ENCODE results near the gene STAT3. TPM values are rescaled to one million over a fixed set of nuclear protein-coding genes. Genes with fewer than 3 reads are reported as not detected.
A peak's percentile ranks its signal among the peaks of the same experiment; 100 is the strongest.
"Not testable (repeated sequence)": the region's sequence is repeated elsewhere in the genome, so short reads cannot be mapped to it uniquely, and the experiment has no call there.

Gene STAT3
- polyA plus RNA-seq, 6 donors from 2014 or later: 89.8 to 112 (median 101) TPM

DNA sequence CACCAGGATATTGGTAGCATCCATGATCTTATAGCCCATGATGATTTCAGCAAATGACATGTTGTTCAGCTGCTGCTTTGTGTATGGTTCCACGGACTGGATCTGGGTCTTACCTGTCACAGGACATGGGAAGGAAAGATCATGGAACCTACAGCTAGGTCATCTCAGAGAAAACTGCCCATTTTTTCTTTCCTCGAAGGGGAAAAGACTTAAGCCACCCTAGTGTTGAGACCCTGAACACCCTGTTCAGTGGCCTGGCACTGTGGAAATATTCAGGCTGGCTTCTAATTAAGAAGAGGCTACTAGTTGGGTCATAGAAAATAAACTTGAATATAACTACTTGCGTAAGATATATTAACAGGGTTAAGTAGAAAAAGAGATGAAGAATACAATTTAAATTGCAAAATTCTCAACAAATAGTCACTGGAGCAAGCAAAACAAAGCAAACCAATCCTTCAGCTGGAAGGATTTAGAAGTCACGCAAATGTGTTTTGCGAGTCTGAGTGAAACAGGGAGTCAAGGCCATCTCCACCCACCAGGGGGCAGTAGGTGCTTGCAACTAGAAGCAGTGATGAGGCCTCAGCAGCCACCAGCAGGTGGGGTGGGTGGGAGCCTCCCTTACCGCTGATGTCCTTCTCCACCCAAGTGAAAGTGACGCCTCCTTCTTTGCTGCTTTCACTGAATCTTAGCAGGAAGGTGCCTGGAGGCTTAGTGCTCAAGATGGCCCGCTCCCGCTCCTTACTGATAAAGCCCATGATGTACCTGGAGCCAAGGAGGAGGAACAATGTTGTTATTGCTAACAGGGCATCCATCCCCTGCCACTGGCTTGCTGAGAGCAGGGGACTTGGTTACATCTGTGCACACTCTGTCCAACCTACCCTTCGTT, 65.6 kb downstream of the STAT3 start:
- peak; percentile 90 for DNase-seq
- Mint-ChIP-seq H3K9me3 (no peaks in the 10 kb centered on the region), H3K36me3 (no peaks in the 10 kb centered on the region), H3K27ac (peak overlapping the region in 4 of 6 donors; percentile 82 to 89 (median 86)), H3K27me3 (no peaks in the 10 kb centered on the region), H3K4me3 (no peak overlapping the region), H3K4me1 (peaks cover 16 to 54% (median 20%) of the 10 kb centered on the region in 3 donors)
- peak; percentile 96 to 98 for ATAC-seq (ENCODE audit: low read depth in 2 of 2)

DNA sequence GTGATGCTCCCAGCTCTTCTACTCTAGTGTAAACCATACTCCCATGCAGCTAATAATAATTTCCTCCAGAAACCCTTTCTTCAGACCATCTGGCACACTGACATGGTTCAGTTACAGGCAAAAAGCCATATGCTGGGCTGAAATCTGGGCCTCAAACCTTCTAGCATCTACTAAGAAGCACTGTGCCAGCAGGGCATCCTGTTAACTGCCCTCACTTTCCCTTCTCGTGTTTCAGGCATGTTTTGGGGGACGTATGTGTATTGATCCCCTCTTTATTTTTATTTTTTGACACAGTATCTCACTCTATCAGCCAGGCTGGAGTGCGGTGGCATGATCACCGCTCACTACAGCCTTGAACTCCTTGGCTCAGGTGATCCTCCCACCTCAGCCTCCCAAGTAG, 66.7 kb downstream of the STAT3 start:
- ATAC-seq (ENCODE audit: low read depth in 2 of 2): no peak
- peak overlapping the region in 3 of 6 donors; percentile 42 to 69 (median 53) for H3K27ac Mint-ChIP-seq

DNA sequence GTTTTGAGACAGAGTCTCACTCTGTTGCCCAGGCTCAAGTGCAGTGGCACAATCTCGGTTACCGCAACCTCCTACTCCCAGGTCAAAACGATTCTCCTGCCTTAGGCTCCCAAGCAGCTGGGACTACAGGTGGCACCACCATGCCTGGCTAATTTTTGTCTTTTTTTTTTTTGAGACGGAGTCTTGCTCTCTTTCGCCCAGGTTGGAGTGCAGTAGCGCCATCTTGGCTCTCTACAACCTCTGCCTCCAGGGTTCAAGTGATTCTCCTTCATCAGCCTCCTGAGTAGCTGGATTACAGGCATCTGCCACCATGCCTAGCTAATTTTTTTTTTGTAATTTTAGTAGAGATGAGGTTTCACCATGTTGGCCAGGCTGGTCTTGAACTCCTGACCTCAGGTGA, 70.3 kb downstream of the STAT3 start:
- H3K4me3 Mint-ChIP-seq: peak overlapping the region in 1 of 8 donors; percentile 62
- not testable (repeated sequence) for H3K9me3 Mint-ChIP-seq; H3K36me3 Mint-ChIP-seq; H3K27me3 Mint-ChIP-seq; ATAC-seq (ENCODE audit: low read depth in 2 of 2); DNase-seq
- H3K27ac Mint-ChIP-seq: peak overlapping the region in 1 of 6 donors; percentile 10
- peaks cover 37 to 94% (median 48%) of the 10 kb centered on the region in 3 donors for H3K4me1 Mint-ChIP-seq

More for the DNA sequence above, 66.7 kb downstream of the STAT3 start:
- H3K36me3 Mint-ChIP-seq: no peaks in the 10 kb centered on the region
- no peaks in the 10 kb centered on the region for H3K27me3 Mint-ChIP-seq
- no peak for DNase-seq
- H3K4me3 Mint-ChIP-seq: peak overlapping the region in 2 of 8 donors; percentile 12 to 47
- peaks cover 21 to 64% (median 24%) of the 10 kb centered on the region in 3 donors for H3K4me1 Mint-ChIP-seq
- no peaks in the 10 kb centered on the region for H3K9me3 Mint-ChIP-seq

DNA sequence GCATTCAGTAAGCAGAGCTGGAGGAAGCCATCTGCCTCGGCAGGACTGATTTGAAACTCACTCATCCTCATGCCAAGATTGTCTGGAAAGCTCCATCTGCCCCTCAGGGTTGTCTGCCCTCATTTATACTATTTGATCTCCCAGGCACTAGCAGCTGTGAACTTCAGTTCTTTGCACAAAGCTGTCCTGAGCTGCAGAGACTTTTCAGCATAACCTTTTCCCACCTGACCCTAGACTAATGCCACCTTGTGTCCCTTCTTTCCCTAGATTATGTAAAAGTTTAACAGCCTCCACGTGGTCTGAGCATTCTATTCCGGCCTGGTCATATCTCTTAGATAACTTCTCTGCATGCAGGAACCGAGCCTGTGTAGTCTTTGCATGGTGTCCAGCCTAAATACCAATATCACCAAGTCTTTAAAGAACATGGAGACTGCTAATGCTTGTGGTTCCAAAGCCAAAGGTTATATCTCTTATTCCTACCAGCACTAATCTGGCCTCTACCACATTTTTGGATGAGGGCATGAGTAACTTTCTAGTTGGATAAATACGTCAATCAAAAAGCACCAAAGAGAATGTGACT, 70.9 kb downstream of the STAT3 start:
- Mint-ChIP-seq H3K27ac (peak overlapping the region in 1 of 6 donors; percentile 17), H3K27me3 (no peaks in the 10 kb centered on the region), H3K4me1 (peaks cover 37 to 90% (median 54%) of the 10 kb centered on the region in 3 donors), H3K4me3 (peak overlapping the region in 2 of 8 donors; percentile 7 to 18), H3K36me3 (no peaks in the 10 kb centered on the region), H3K9me3 (no peaks in the 10 kb centered on the region)
- ATAC-seq (ENCODE audit: low read depth in 2 of 2) (no peak), DNase-seq (no peak)

DNA sequence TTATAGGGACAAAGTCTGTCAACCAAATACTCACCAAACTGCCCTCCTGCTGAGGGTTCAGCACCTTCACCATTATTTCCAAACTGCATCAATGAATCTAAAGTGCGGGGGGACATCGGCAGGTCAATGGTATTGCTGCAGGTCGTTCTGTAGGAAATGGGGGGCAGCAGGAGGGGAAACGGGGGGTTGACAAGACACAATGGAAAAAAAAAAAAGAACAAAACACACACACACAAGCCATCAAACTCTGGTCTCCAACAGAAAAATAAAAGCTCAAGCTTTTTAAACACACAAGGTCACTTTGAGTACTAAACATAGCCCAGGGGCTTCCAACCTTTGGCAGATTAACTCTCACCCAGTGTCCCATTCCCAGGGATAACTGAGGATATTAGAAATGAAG, 71.5 kb downstream of the STAT3 start:
- Mint-ChIP-seq H3K4me1 (peaks cover 42 to 88% (median 60%) of the 10 kb centered on the region in 3 donors), H3K27ac (peak overlapping the region in 1 of 6 donors; percentile 43), H3K36me3 (no peaks in the 10 kb centered on the region), H3K9me3 (no peaks in the 10 kb centered on the region), H3K27me3 (no peaks in the 10 kb centered on the region), H3K4me3 (peak overlapping the region in 2 of 8 donors; percentile 18 to 60)
- DNase-seq (no peak), ATAC-seq (ENCODE audit: low read depth in 2 of 2) (no peak)

DNA sequence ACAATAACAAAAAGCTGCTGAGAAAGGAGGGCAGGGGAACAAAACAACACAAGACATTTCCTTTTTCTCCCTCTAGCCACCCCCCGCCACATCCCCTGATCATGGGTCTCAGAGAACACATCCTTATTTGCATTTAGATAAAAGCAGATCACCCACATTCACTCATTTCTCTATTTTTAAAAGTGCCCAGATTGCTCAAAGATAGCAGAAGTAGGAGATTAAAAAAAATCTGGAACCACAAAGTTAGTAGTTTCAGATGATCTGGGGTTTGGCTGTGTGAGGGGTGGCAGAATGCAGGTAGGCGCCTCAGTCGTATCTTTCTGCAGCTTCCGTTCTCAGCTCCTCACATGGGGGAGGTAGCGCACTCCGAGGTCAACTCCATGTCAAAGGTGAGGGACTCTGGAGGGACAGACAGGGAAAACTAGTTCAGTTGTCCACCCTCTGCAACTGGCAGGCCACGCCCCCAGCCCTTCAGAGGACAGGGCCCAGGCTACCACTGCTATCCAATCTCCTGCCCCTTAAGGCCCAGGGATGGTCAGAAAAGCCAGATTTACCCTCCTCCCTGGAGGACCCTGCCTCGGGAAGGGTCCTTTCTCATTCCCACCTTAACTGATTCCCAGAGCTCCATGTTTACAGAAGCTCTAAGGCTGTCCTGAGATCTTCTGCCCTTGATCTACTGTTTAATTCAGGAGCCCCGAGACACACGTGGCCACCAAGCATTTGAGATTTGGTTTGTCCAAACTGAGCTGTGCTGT, 72.7 kb downstream of the STAT3 start:
- no peaks in the 10 kb centered on the region for H3K27me3 Mint-ChIP-seq
- no peaks in the 10 kb centered on the region for H3K36me3 Mint-ChIP-seq
- peaks cover 50 to 92% (median 65%) of the 10 kb centered on the region in 3 donors for H3K4me1 Mint-ChIP-seq
- peak; percentile 85 to 89 for ATAC-seq (ENCODE audit: low read depth in 2 of 2)
- peak; percentile 85 for DNase-seq
- peak overlapping the region; percentile 17 to 88 (median 66) for H3K4me3 Mint-ChIP-seq
- peak overlapping the region; percentile 49 to 97 (median 86) for H3K27ac Mint-ChIP-seq
- no peaks in the 10 kb centered on the region for H3K9me3 Mint-ChIP-seq

DNA sequence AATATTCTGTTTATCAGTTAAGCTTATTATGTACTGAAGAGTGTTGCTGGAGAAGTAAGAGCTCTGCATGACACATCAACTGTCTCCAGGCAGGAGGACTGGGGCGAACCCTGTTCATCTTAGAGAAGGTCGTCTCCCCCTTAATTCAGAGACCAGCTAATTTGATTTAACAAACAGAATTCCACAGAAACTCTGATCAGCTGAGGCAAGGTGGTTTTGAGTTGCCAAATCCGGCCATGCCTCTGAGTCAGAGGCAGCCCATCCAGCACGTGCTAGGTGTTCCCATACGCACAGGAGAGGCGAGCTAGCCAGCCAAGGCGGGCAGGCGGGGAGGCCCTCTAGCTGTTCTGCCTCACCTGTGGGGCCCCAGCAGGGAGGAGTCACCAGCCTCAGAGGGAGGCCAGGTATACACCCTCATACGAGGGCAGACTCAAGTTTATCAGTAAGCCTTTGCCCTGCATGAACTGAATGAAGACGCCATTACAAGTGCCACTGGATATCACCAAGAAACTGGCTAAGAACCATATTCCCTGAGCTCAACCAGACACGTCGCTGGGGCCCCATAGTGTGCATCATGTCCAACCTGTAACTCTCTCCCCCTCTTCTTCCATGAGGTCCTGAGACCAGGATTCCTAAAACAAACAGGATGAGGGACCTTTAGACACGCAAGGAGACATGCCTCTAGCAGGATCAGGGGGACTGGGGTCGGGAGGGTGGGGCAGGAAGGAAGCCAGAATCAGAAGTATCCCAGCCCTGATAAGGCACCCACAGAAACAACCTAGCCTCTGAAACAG, 74.3 kb downstream of the STAT3 start:
- Mint-ChIP-seq H3K9me3 (no peaks in the 10 kb centered on the region), H3K27me3 (no peaks in the 10 kb centered on the region), H3K4me3 (peak overlapping the region in 7 of 8 donors; percentile 16 to 84 (median 59)), H3K4me1 (peaks cover 42 to 76% (median 52%) of the 10 kb centered on the region in 3 donors), H3K27ac (peak overlapping the region in 4 of 6 donors; percentile 4 to 97 (median 74)), H3K36me3 (peaks cover 0 to 8% of the 10 kb centered on the region in 2 donors)
- ATAC-seq (ENCODE audit: low read depth in 2 of 2) (no peak), DNase-seq (no peak)

DNA sequence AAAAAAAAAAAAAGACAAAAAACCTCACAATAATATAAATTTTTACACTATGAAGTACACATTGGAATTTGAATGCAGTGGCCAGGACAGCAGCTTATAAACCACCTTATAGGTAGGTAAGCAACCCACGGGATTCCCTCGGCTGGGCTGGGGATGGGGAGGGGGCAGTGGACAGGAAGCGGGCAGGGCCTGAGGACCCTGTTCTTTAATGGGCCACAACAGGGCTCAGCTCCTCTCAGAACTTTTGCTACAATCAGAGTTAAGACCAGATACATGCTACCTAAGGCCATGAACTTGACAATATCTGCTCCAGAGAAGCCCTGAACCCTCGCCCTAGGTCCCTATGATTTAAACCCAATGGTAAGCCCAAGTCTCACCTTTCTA, 74.9 kb downstream of the STAT3 start:
- no peaks in the 10 kb centered on the region for H3K9me3 Mint-ChIP-seq
- H3K4me1 Mint-ChIP-seq: peaks cover 42 to 70% (median 52%) of the 10 kb centered on the region in 3 donors
- H3K27ac Mint-ChIP-seq: peak overlapping the region in 4 of 6 donors; percentile 4 to 86 (median 52)
- no peaks in the 10 kb centered on the region for H3K27me3 Mint-ChIP-seq
- ATAC-seq (ENCODE audit: low read depth in 2 of 2) (no peak), DNase-seq (no peak)
- peak overlapping the region in 7 of 8 donors; percentile 16 to 74 (median 64) for H3K4me3 Mint-ChIP-seq
- peaks cover 0 to 14% of the 10 kb centered on the region in 2 donors for H3K36me3 Mint-ChIP-seq

DNA sequence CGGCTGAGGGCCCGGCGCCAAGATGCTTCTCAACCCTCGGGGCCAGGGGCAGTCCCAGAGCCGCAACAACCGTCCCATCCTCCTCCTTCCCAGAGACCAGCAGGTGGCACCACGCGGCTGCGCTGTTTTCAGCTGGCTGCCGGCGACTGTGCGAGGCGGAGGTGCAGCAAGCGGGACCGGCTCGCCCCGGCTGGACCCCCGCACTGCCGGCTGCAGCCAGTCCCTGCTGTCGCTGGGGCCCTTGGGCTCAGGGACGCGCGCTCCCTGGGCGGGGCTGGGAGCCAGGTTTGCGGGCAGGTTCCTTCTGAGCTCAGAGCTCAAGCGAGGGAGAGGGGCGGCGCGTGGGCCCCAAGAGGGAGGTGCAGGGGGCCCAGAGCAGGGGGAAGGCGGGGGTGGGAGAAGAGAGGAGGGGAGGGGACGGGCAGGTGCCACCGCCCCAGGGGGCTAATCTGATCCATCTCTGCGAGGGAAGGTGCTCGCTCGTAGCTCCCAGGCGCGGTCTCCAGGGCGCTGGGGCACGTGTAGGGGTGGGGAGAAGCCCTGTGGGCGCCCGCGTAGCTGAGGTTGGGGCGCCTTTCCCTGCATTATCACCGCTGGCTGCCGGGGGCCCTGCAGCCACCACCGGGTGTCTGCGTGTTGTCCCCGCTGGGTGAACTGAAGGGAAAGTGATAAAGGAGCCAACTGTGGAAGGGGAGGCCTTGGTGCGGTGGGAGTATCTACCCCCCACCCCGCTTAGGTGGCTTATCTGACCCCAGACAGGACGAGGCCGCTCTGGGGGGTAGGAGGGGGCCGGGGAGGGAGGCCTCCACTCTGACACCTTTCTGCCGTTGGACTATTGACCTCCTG, 75.7 kb downstream of the STAT3 start:
- Mint-ChIP-seq H3K4me1 (peaks cover 41 to 63% (median 48%) of the 10 kb centered on the region in 3 donors), H3K36me3 (peaks cover 0 to 17% of the 10 kb centered on the region in 2 donors), H3K27me3 (no peaks in the 10 kb centered on the region), H3K9me3 (no peaks in the 10 kb centered on the region), H3K27ac (peak overlapping the region in 3 of 6 donors; percentile 24 to 74 (median 62)), H3K4me3 (peak overlapping the region; percentile 59 to 86 (median 73))
- ATAC-seq (ENCODE audit: low read depth in 2 of 2) (peak; percentile 62 to 67), DNase-seq (peak; percentile 75)

DNA sequence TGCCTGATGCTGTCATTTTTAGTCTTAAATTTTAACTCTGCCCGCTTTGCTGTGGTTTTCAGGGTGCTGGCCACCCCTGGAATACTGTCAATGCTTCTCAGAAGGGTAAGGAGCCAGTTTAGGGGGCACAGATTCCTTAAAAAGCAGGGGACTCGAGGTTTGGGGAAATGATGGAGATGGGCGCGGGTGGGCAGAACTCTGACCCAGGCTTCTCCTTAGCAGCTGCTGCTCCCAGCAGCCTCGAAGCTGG, 76.3 kb downstream of the STAT3 start:
- Mint-ChIP-seq H3K36me3 (peaks cover 3 to 17% of the 10 kb centered on the region in 2 donors), H3K27ac (peak overlapping the region in 4 of 6 donors; percentile 7 to 74 (median 43)), H3K4me3 (peak overlapping the region; percentile 59 to 86 (median 73)), H3K4me1 (peaks cover 39 to 58% (median 45%) of the 10 kb centered on the region in 3 donors), H3K27me3 (no peaks in the 10 kb centered on the region), H3K9me3 (no peaks in the 10 kb centered on the region)
- no peak for ATAC-seq (ENCODE audit: low read depth in 2 of 2)
- DNase-seq: no peak

DNA sequence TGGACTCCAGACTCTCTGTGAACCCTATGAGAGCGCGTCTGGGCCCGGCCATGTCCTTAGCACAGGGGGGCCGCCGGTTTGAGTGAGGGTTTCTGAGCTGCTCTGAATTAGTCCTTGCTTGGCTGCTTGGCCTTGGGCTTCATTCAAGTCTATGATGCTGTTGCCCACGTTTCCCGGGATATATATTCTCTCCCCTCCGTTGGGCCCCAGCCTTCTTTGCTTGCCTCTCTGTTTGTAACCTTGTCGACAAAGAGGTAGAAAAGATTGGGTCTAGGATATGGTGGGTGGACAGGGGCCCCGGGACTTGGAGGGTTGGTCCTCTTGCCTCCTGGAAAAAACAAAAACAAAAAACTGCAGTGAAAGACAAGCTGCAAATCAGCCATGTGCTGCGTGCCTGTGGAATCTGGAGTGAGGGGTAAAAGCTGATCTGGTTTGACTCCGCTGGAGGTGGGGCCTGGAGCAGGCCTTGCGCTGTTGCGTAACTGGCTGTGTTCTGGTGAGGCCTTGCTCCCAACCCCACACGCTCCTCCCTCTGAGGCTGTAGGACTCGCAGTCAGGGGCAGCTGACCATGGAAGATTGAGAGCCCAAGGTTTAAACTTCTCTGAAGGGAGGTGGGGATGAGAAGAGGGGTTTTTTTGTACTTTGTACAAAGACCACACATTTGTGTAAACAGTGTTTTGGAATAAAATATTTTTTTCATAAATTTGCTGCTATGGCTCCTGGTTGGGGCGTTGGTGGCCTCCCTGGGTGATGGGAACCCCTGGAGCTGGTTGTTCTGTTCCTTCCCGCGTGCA, 76.8 kb downstream of the STAT3 start:
- Mint-ChIP-seq H3K27me3 (no peaks in the 10 kb centered on the region), H3K36me3 (peaks cover 4 to 17% of the 10 kb centered on the region in 2 donors), H3K4me1 (peaks cover 36 to 52% (median 45%) of the 10 kb centered on the region in 3 donors), H3K27ac (peak overlapping the region in 3 of 6 donors; percentile 7 to 74 (median 62)), H3K9me3 (no peaks in the 10 kb centered on the region), H3K4me3 (peak overlapping the region in 7 of 8 donors; percentile 59 to 86 (median 71))
- DNase-seq (no peak), ATAC-seq (ENCODE audit: low read depth in 2 of 2) (no peak)
